GM12872 (cell line): Measurements from ENCODE around the gene MITF.

Experiments
- CTCF ChIP-seq: IDR thresholded peaks from 3 replicates; pipeline ENCODE4 v1.5.1; 2011; ENCODE audit warnings: low read depth, mild to moderate bottlenecking, low read length, moderate library complexity; ENCODE audit not compliant: insufficient read depth

Gene MITF

GRCh38 chr3:69777582-69777967 lies 38.3 kb downstream of the MITF start:
- TF ChIP-seq CTCF: no peak

GRCh38 chr3:69781593-69781992 lies 42.3 kb downstream of the MITF start:
- TF ChIP-seq CTCF: no peak

GRCh38 chr3:69784954-69785514 lies 45.8 kb downstream of the MITF start:
- TF ChIP-seq CTCF: no peak

GRCh38 chr3:69785769-69786320 lies 46.6 kb downstream of the MITF start:
- no peak for TF ChIP-seq CTCF

- TF ChIP-seq CTCF: no peak
Measured at GRCh38 chr3:69786854-69787253, 47.6 kb downstream of the MITF start.

GRCh38 chr3:69787436-69788168 lies 48.3 kb downstream of the MITF start:
- TF ChIP-seq CTCF: no peak

GRCh38 chr3:69791106-69791505 lies 51.8 kb downstream of the MITF start:
- no peak for TF ChIP-seq CTCF
